HUES6 (cell line): ENCODE measurements around the gene SRGAP1.

Source experiments
- H3K27ac ChIP-seq: 2 replicates; pipeline ENCODE4 v1.7.0; 2013; ENCODE audit warnings: low read depth, mild to moderate bottlenecking, low read length, inconsistent platforms
- H3K27me3 ChIP-seq: 2 replicates; pipeline ENCODE4 v1.6.1; 2013; ENCODE audit warnings: low read length; ENCODE audit not compliant: control insufficient read depth, insufficient read depth
- H3K36me3 ChIP-seq: 2 replicates; pipeline ENCODE4 v1.6.1; 2013; ENCODE audit warnings: low read length; ENCODE audit not compliant: control insufficient read depth, insufficient read depth
- H3K4me1 ChIP-seq: 2 replicates; pipeline ENCODE4 v1.6.1; 2013; ENCODE audit warnings: low read length; ENCODE audit not compliant: control insufficient read depth, insufficient read depth
- H3K4me3 ChIP-seq: 2 replicates; pipeline ENCODE4 v1.5.1; 2013; ENCODE audit warnings: low read depth, low read length
- H3K9ac ChIP-seq: one replicate; pipeline ENCODE4 v1.6.1; 2013; ENCODE audit warnings: mild to moderate bottlenecking, low read length
- H3K9me3 ChIP-seq: 2 replicates; pipeline ENCODE4 v1.6.1; 2013; ENCODE audit warnings: low read depth, low read length; ENCODE audit not compliant: control insufficient read depth, insufficient read depth

SRGAP1 gene

GRCh38 chr12:63940310-63941005 is 96.0 kb downstream of the SRGAP1 start:
- H3K36me3 ChIP-seq, result no peaks in the 10 kb centered on the region

GRCh38 chr12:63941166-63941800 is 96.8 kb downstream of the SRGAP1 start:
- H3K4me3 ChIP-seq, result no peak overlapping the region
- no peaks in the 10 kb centered on the region for H3K36me3 ChIP-seq
- peaks cover 10% of the 10 kb centered on the region for H3K4me1 ChIP-seq
- no peak overlapping the region for H3K27ac ChIP-seq
- no peaks in the 10 kb centered on the region for H3K9me3 ChIP-seq
- no peak overlapping the region for H3K9ac ChIP-seq
- no peaks in the 10 kb centered on the region for H3K27me3 ChIP-seq

More at GRCh38 chr12:63940310-63941005, 96.0 kb downstream of the SRGAP1 start:
- no peaks in the 10 kb centered on the region for H3K27me3 ChIP-seq
- no peaks in the 10 kb centered on the region for H3K9me3 ChIP-seq
- H3K9ac ChIP-seq, result no peak overlapping the region
- H3K27ac ChIP-seq, result no peak overlapping the region
- peaks cover 10% of the 10 kb centered on the region for H3K4me1 ChIP-seq
- H3K4me3 ChIP-seq, result no peak overlapping the region

- peaks cover 10% of the 10 kb centered on the region for H3K4me1 ChIP-seq
- H3K27ac ChIP-seq, result no peak overlapping the region
- no peak overlapping the region for H3K9ac ChIP-seq
- no peaks in the 10 kb centered on the region for H3K27me3 ChIP-seq
- H3K36me3 ChIP-seq, result no peaks in the 10 kb centered on the region
- no peaks in the 10 kb centered on the region for H3K9me3 ChIP-seq
- H3K4me3 ChIP-seq, result no peak overlapping the region
These were observed 97.4 kb downstream of the SRGAP1 start for GRCh38 chr12:63941879-63942278.

GRCh38 chr12:63942464-63943241 is 98.2 kb downstream of the SRGAP1 start:
- H3K27ac ChIP-seq, result no peak overlapping the region
- H3K9ac ChIP-seq, result no peak overlapping the region
- no peaks in the 10 kb centered on the region for H3K36me3 ChIP-seq
- H3K9me3 ChIP-seq, result no peaks in the 10 kb centered on the region
- no peak overlapping the region for H3K4me3 ChIP-seq
- H3K4me1 ChIP-seq, result peaks cover 10% of the 10 kb centered on the region
- H3K27me3 ChIP-seq, result no peaks in the 10 kb centered on the region

- Histone ChIP-seq H3K4me3 (no peak overlapping the region), H3K9me3 (no peaks in the 10 kb centered on the region), H3K27me3 (no peaks in the 10 kb centered on the region), H3K36me3 (no peaks in the 10 kb centered on the region), H3K9ac (no peak overlapping the region), H3K27ac (no peak overlapping the region), H3K4me1 (peaks cover 10% of the 10 kb centered on the region)
These were observed 99.6 kb downstream of the SRGAP1 start for GRCh38 chr12:63944034-63944579.

GRCh38 chr12:63944586-63945228 is 100.2 kb downstream of the SRGAP1 start:
- H3K9ac ChIP-seq, result no peak overlapping the region
- no peaks in the 10 kb centered on the region for H3K36me3 ChIP-seq
- H3K4me3 ChIP-seq, result no peak overlapping the region
- no peak overlapping the region for H3K27ac ChIP-seq
- H3K27me3 ChIP-seq, result no peaks in the 10 kb centered on the region
- no peaks in the 10 kb centered on the region for H3K9me3 ChIP-seq
- H3K4me1 ChIP-seq, result peaks cover 7% of the 10 kb centered on the region

- no peaks in the 10 kb centered on the region for H3K27me3 ChIP-seq
- H3K27ac ChIP-seq, result no peak overlapping the region
These were observed 101.3 kb downstream of the SRGAP1 start for GRCh38 chr12:63945777-63946176.

GRCh38 chr12:63948211-63948610 is 103.7 kb downstream of the SRGAP1 start:
- Histone ChIP-seq H3K9ac (no peak overlapping the region), H3K9me3 (no peaks in the 10 kb centered on the region), H3K27me3 (no peaks in the 10 kb centered on the region), H3K27ac (no peak overlapping the region), H3K36me3 (no peaks in the 10 kb centered on the region), H3K4me1 (no peaks in the 10 kb centered on the region), H3K4me3 (no peak overlapping the region)

More at GRCh38 chr12:63945777-63946176, 101.3 kb downstream of the SRGAP1 start:
- H3K9me3 ChIP-seq, result no peaks in the 10 kb centered on the region
- H3K4me1 ChIP-seq, result 0 out of 2 replicates have a peak, but pooled peaks cover 1% of the 10 kb centered on the region
- H3K4me3 ChIP-seq, result no peak overlapping the region
- H3K36me3 ChIP-seq, result no peaks in the 10 kb centered on the region
- H3K9ac ChIP-seq, result no peak overlapping the region

GRCh38 chr12:63949902-63950301 is 105.4 kb downstream of the SRGAP1 start:
- Histone ChIP-seq H3K4me3 (no peak overlapping the region), H3K27ac (no peak overlapping the region), H3K9ac (no peak overlapping the region), H3K27me3 (no peaks in the 10 kb centered on the region), H3K4me1 (no peaks in the 10 kb centered on the region), H3K36me3 (no peaks in the 10 kb centered on the region), H3K9me3 (no peaks in the 10 kb centered on the region)

- Histone ChIP-seq H3K4me1 (no peaks in the 10 kb centered on the region), H3K27ac (no peak overlapping the region), H3K4me3 (no peak overlapping the region), H3K36me3 (no peaks in the 10 kb centered on the region), H3K9me3 (no peaks in the 10 kb centered on the region), H3K9ac (no peak overlapping the region), H3K27me3 (no peaks in the 10 kb centered on the region)
These were observed 108.5 kb downstream of the SRGAP1 start for GRCh38 chr12:63952995-63953394.
